HEK293 (cell line): ENCODE measurements around the gene LIN7C.

Source experiments
- CTCF ChIA-PET: fragments of 350-600 bp; formaldehyde crosslinking; extraction: SDS; loops from one replicate; lab custom pipeline; 2021; ENCODE audit warnings: antibody characterized with exemption; lab: Yijun Ruan, JAX
- POLR2A ChIA-PET: fragments of 300-600 bp; formaldehyde crosslinking; extraction: SDS; loops from one replicate; lab custom pipeline; 2020; ENCODE audit warnings: antibody characterized with exemption, inconsistent platforms; lab: Yijun Ruan, JAX
- H3K27ac ChIP-seq: fragments of 200-500 bp; sonication (Bioruptor generic); 2 replicates; pipeline ENCODE4 v1.5.1; 2014; ENCODE audit warnings: low read depth, low read length, control low read depth, inconsistent platforms; ENCODE audit errors: extremely low read depth
- H3K36me3 ChIP-seq, 2 experiments: fragments of 200-500 bp in 1 of 2; sonication (Bioruptor generic) in 1 of 2; 1 replicate in 1 of 2; 2 replicates in 1 of 2; pipeline ENCODE4 v1.5.1; 2014 to 2017; ENCODE audit warnings: inconsistent platforms in 2 of 2, low read length in 2 of 2; ENCODE audit not compliant: control insufficient read depth in 2 of 2, insufficient read depth in 1 of 2
- H3K4me1 ChIP-seq: fragments of 200-500 bp; sonication (Bioruptor generic); 2 replicates; pipeline ENCODE4 v1.5.1; 2014; ENCODE audit warnings: mild to moderate bottlenecking, low read length, inconsistent platforms; ENCODE audit not compliant: control insufficient read depth, insufficient read depth
- H3K4me3 ChIP-seq: 2 replicates; pipeline ENCODE4 v1.5.1; 2011; ENCODE audit warnings: low read depth, mild to moderate bottlenecking, control low read depth, low read length, moderate library complexity
- H3K9me3 ChIP-seq: fragments of 200-500 bp; sonication (Bioruptor generic); 2 replicates; pipeline ENCODE4 v1.5.1; 2014; ENCODE audit warnings: low read depth, low read length, inconsistent platforms; ENCODE audit not compliant: control insufficient read depth, insufficient read depth
- GLIS1 ChIP-seq: fragments of 450-650 bp; formaldehyde crosslinking; IDR thresholded peaks from 2 replicates; pipeline ENCODE4 v1.5.1; 2016; ENCODE audit warnings: missing biosample characterization, missing genetic modification characterization
- IKZF3 ChIP-seq: fragments of 450-650 bp; IDR thresholded peaks from 2 replicates; pipeline ENCODE4 v1.5.0; 2018; ENCODE audit warnings: missing biosample characterization, mild to moderate bottlenecking, missing genetic modification characterization, moderate library complexity
- INSM2 ChIP-seq: fragments of 450-650 bp; formaldehyde crosslinking; IDR thresholded peaks from 2 replicates; pipeline ENCODE4 v1.5.1; 2016; ENCODE audit warnings: missing biosample characterization, missing genetic modification characterization
- KLF10 ChIP-seq: fragments of 450-650 bp; IDR thresholded peaks from 2 replicates; pipeline ENCODE4 v1.5.1; 2018; ENCODE audit warnings: missing biosample characterization, mild to moderate bottlenecking, missing genetic modification characterization
- KLF8 ChIP-seq: fragments of 450-650 bp; formaldehyde crosslinking; IDR thresholded peaks from 2 replicates; pipeline ENCODE4 v1.5.1; 2016; ENCODE audit warnings: missing biosample characterization, missing genetic modification characterization
- OSR2 ChIP-seq: fragments of 450-650 bp; formaldehyde crosslinking; IDR thresholded peaks from 2 replicates; pipeline ENCODE4 v1.5.1; 2016; ENCODE audit warnings: missing biosample characterization, missing genetic modification characterization
- PATZ1 ChIP-seq: fragments of 450-650 bp; formaldehyde crosslinking; IDR thresholded peaks from 2 replicates; pipeline ENCODE4 v1.5.1; 2016; ENCODE audit warnings: missing biosample characterization, missing genetic modification characterization
- PRDM1 ChIP-seq: fragments of 450-650 bp; formaldehyde crosslinking; IDR thresholded peaks from 2 replicates; pipeline ENCODE4; 2016; ENCODE audit warnings: missing biosample characterization, missing genetic modification characterization
- PRDM4 ChIP-seq: fragments of 450-650 bp; formaldehyde crosslinking; IDR thresholded peaks from 2 replicates; pipeline ENCODE4 v1.5.1; 2017; ENCODE audit warnings: missing biosample characterization, missing genetic modification characterization
- ZBTB21 ChIP-seq: fragments of 450-650 bp; formaldehyde crosslinking; IDR thresholded peaks from 2 replicates; pipeline ENCODE4 v1.5.1; 2017; ENCODE audit warnings: missing biosample characterization, missing genetic modification characterization
- ZBTB48 ChIP-seq: fragments of 450-650 bp; formaldehyde crosslinking; IDR thresholded peaks from 2 replicates; pipeline ENCODE4 v1.5.1; 2016; ENCODE audit warnings: missing biosample characterization, missing genetic modification characterization
- ZNF157 ChIP-seq: fragments of 450-650 bp; formaldehyde crosslinking; IDR thresholded peaks from 2 replicates; pipeline ENCODE4 v1.5.1; 2016; ENCODE audit warnings: missing biosample characterization, missing genetic modification characterization
- ZNF248 ChIP-seq: fragments of 450-650 bp; formaldehyde crosslinking; IDR thresholded peaks from 2 replicates; pipeline ENCODE4 v1.5.1; 2017; ENCODE audit warnings: missing biosample characterization, missing genetic modification characterization
- ZNF280D ChIP-seq: fragments of 450-650 bp; formaldehyde crosslinking; IDR thresholded peaks from 2 replicates; pipeline ENCODE4 v1.5.1; 2016; ENCODE audit warnings: missing biosample characterization, missing genetic modification characterization
- ZNF366 ChIP-seq: fragments of 450-650 bp; formaldehyde crosslinking; conservative IDR thresholded peaks from 2 replicates; pipeline ENCODE4 v1.5.1; 2016; ENCODE audit warnings: missing biosample characterization, missing genetic modification characterization
- ZNF514 ChIP-seq: fragments of 450-650 bp; formaldehyde crosslinking; IDR thresholded peaks from 2 replicates; pipeline ENCODE4 v1.5.1; 2016; ENCODE audit warnings: missing biosample characterization, missing genetic modification characterization
- ZNF518A ChIP-seq: fragments of 450-650 bp; formaldehyde crosslinking; conservative IDR thresholded peaks from 2 replicates; pipeline ENCODE4 v1.5.1; 2016; ENCODE audit warnings: low read depth, missing biosample characterization, missing genetic modification characterization
- ZNF610 ChIP-seq: fragments of 450-650 bp; formaldehyde crosslinking; IDR thresholded peaks from 2 replicates; pipeline ENCODE4 v1.5.1; 2016; ENCODE audit warnings: missing biosample characterization, missing genetic modification characterization, borderline replicate concordance
- ZNF624 ChIP-seq: fragments of 450-650 bp; formaldehyde crosslinking; IDR thresholded peaks from 2 replicates; pipeline ENCODE4 v1.5.1; 2017; ENCODE audit warnings: missing biosample characterization, missing genetic modification characterization
- ZNF677 ChIP-seq: fragments of 450-650 bp; IDR thresholded peaks from 2 replicates; pipeline ENCODE4 v1.5.0; 2018; ENCODE audit warnings: missing biosample characterization, mild to moderate bottlenecking, missing genetic modification characterization, moderate library complexity
- ZNF843 ChIP-seq: fragments of 450-650 bp; formaldehyde crosslinking; IDR thresholded peaks from 2 replicates; pipeline ENCODE4 v1.5.1; 2016; ENCODE audit warnings: missing biosample characterization, missing genetic modification characterization
- ZSCAN18 ChIP-seq: fragments of 450-650 bp; formaldehyde crosslinking; IDR thresholded peaks from 2 replicates; pipeline ENCODE4 v1.5.1; 2016; ENCODE audit warnings: missing biosample characterization, missing genetic modification characterization

Gene LIN7C

GRCh38 chr11:27464289-27464696, 42.3 kb downstream of the LIN7C start:
- Histone ChIP-seq H3K9me3 (no peaks in the 10 kb centered on the region), H3K27ac (no peak overlapping the region), H3K4me3 (no peak overlapping the region), H3K36me3 (no peaks in the 10 kb centered on the region), H3K4me1 (peaks cover 7% of the 10 kb centered on the region; the same call in 1 of the 2 replicates)
- POLR2A ChIA-PET, result interaction anchor here (0.8 to 1.3 kb wide), 3 partner anchors 9 to 101 kb away, joined by 3 to 6 read pairs (median 4); partner anchors contain the start of genes CCDC34 and LGR4
- CTCF ChIA-PET, result interaction anchor here (0.5 to 1.4 kb wide), 3 partner anchors 18 to 38 kb away, joined by 3 to 10 read pairs (median 3); no protein-coding TSS in a partner anchor
- TF ChIP-seq ZSCAN18 (tag by site-specific recombination), result no peak
- peak; percentile 84 for TF ChIP-seq ZBTB48 (tag by site-specific recombination)
- peak; percentile 83 for TF ChIP-seq PRDM4 (tag by site-specific recombination)
- TF ChIP-seq INSM2 (tag by site-specific recombination), result peak; percentile 77
- TF ChIP-seq ZNF624 (tag by site-specific recombination), result no peak
- TF ChIP-seq ZNF248, result no peak
- TF ChIP-seq ZNF843 (tag by site-specific recombination), result peak; percentile 56; the same call in 1 of the 2 replicates
- 0 out of 2 replicates have a peak, but pooled peaks have one; percentile 10 for TF ChIP-seq PRDM1
- TF ChIP-seq ZNF514 (tag by site-specific recombination), result no peak
- peak; percentile 30; the same call in 1 of the 2 replicates for TF ChIP-seq ZNF366 (tag by site-specific recombination)
- no peak for TF ChIP-seq ZBTB21 (tag by site-specific recombination)
- no peak for TF ChIP-seq PATZ1 (tag by site-specific recombination)
- no peak for TF ChIP-seq ZNF157
- TF ChIP-seq OSR2 (tag by site-specific recombination), result peak; percentile 25; the same call in 1 of the 2 replicates
- 0 out of 2 replicates have a peak, but pooled peaks have one; percentile 15 for TF ChIP-seq IKZF3
- TF ChIP-seq ZNF677, result no peak
- no peak for TF ChIP-seq ZNF280D (tag by site-specific recombination)
- TF ChIP-seq KLF10, result 0 out of 2 replicates have a peak, but pooled peaks have one; percentile 15
- no peak; the same call in 1 of the 2 replicates for TF ChIP-seq ZNF518A (tag by site-specific recombination)
- TF ChIP-seq KLF8 (tag by site-specific recombination), result no peak
- peak; percentile 49; the same call in 1 of the 2 replicates for TF ChIP-seq GLIS1 (tag by site-specific recombination)
- TF ChIP-seq ZNF610 (tag by site-specific recombination), result no peak
